Testis (tissue), 2 donors: ENCODE results near the gene DLG2.

Experiments
- CTCF ChIP-seq, 3 experiments: fragments of 450-650 bp in 2 of 3; fragments of 200-600 bp in 1 of 3; sonication (generic) in 1 of 3; IDR thresholded peaks; one replicate each; pipeline ENCODE4 v1.5.1; 2016 to 2019; ENCODE audit warnings: antibody characterized with exemption in 3 of 3, mild to moderate bottlenecking in 2 of 3, moderate library complexity in 1 of 3
- POLR2A ChIP-seq: fragments of 450-650 bp; IDR thresholded peaks from one replicate; pipeline ENCODE4 v1.6.1; 2017; ENCODE audit warnings: antibody characterized with exemption, mild to moderate bottlenecking, moderate library complexity

DNA sequence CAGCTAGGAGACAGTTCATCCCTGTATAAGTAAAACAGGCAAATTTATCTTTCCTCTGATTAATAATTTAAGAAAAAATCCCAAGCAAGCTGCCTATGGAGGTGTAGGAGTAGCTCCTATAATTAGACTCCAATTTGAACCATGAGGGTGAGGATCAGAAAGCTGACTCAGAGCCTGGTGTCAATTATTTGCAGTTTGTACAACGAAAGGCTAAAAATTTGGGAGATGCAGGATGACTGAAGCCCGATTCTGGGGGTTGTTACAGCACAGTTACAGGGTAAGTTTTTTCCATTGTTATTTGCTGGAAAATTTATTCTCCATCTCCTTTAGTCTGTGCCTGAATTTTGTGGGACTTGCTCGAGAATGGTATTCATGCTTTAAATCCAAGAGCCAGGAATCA is 1981.6 kb downstream of the DLG2 start:
- no peak for TF ChIP-seq CTCF (IDR thresholded peaks at IDR 0.05)
- TF ChIP-seq POLR2A: no peak
